Measurements from ENCODE around the gene PDLIM7.

The PDLIM7 gene

DNA sequence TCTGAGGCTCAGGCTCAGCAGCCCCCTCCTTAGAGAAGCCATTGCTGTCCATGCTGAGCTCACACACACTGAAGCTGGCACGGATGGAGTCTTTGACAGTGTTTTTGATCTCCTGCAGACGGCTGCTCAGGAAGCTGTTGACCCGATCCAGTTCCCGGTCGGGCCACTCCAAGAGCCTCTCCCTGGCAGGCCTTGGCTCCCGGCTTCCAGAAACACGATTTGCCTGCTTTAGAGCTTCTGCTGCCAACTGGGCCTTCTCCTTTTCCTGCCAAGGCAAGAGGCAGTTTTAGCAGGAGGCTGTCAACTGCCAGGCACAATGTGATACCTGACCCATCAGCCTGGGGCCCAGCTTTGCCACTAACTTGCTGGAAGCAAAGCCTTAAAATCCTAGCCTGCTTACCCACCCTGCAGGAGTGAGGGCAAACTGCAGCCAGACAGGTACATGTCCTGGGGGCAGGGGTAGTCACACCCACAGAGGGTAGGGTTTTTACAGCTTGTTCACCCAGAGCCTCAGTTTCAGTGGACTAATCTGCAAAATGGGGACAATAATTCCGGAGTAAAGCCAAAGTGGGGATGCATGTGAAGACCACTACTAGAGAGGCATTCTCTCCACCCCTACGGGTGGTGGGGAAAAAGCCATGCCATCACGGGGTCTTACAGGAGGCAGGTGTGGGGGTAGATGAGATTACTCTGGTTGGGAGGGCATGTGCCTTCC is 27.7 kb upstream of the PDLIM7 start:
- no peak for DNase-seq (ENCODE audit: low read depth in 1 of 2, low spot score in 1 of 2)

DNA sequence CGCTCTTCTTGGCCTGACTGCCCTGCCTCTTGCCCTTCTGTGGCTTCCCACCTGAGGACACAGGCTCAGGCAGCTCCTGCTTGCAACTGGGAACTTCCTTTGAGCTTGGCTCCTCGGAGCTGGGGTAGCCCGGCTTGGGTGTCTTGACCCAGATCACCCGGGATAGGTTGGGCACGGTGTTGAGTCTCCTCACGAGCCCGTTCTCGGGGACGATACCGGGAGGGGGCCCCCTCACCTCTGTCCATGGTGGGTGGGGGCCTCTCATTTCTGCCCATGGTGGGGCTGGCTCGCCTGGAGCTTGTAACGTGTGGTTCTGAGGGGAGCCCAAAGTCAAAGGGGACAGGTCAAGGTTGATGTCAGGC is 27.1 kb upstream of the PDLIM7 start:
- no peak for DNase-seq (ENCODE audit: low read depth in 1 of 2, low spot score in 1 of 2)

GRCh38 chr5:177523711-177524538 is 26.5 kb upstream of the PDLIM7 start:
- no peak for DNase-seq (ENCODE audit: low read depth in 1 of 2, low spot score in 1 of 2)

- no peak for DNase-seq (ENCODE audit: low read depth in 1 of 2, low spot score in 1 of 2)
Measured at GRCh38 chr5:177520916-177521513, 23.6 kb upstream of the PDLIM7 start.

DNA sequence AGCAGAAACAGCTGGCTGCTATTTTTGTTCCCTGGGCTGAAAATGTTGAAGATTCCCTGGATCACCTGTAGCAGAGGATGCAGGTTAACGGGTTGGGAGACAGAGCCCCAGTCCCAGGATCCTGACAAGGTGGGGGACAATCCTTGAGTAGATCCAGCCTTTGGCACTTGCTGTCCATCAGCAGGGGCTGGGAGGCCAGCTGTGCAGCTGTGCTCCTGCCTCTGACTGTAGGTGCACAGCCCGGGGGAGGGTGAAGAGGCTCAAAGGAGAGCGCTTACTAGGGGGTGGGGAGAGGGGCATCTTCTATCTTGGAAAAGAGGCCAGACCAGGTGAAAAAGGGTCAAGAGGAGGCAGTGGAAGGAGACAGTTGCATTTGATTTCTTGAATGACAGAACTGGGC is 22.9 kb upstream of the PDLIM7 start:
- no peak for DNase-seq (ENCODE audit: low read depth in 1 of 2, low spot score in 1 of 2)

- no peak for DNase-seq (ENCODE audit: low read depth in 1 of 2, low spot score in 1 of 2)
Measured at GRCh38 chr5:177519463-177520235, 22.2 kb upstream of the PDLIM7 start.

GRCh38 chr5:177516601-177517568 is 19.5 kb upstream of the PDLIM7 start, which contains the start of gene DDX41:
Gene DDX41 (minus strand): TSS chr5:177516961. CDS start chr5:177516945, 16 bp downstream.
- peak; percentile 88 to 91 for DNase-seq (ENCODE audit: low read depth in 1 of 2, low spot score in 1 of 2)

DNA sequence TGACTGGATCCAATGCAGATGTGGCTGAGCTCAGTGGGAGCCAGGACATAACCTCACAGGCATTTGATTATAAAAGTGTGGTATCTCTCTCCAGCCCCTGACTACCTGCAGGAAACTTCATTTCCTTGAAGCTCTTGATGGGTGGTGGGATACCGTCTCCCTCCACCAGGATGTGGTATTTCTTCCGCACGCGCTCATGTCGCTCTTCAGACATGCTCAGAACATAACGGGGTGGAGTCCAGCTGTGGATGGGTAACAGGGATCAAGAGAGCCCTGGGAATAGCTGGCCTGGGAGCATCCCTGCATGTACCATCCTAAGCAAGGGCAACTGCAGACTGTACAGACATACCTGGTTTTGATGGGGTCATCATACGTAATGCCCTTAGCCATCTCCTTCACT is 18.2 kb upstream of the PDLIM7 start:
- no peak for DNase-seq (ENCODE audit: low read depth in 1 of 2, low spot score in 1 of 2)

- no peak for DNase-seq (ENCODE audit: low read depth in 1 of 2, low spot score in 1 of 2)
Measured at GRCh38 chr5:177514541-177514940, 17.1 kb upstream of the PDLIM7 start.

- no peak for DNase-seq (ENCODE audit: low read depth in 1 of 2, low spot score in 1 of 2)
Measured at GRCh38 chr5:177513500-177513899, 16.1 kb upstream of the PDLIM7 start.

- DNase-seq (ENCODE audit: low read depth in 1 of 2, low spot score in 1 of 2), result no peak
Measured at GRCh38 chr5:177512736-177513380, 15.5 kb upstream of the PDLIM7 start.

DNA sequence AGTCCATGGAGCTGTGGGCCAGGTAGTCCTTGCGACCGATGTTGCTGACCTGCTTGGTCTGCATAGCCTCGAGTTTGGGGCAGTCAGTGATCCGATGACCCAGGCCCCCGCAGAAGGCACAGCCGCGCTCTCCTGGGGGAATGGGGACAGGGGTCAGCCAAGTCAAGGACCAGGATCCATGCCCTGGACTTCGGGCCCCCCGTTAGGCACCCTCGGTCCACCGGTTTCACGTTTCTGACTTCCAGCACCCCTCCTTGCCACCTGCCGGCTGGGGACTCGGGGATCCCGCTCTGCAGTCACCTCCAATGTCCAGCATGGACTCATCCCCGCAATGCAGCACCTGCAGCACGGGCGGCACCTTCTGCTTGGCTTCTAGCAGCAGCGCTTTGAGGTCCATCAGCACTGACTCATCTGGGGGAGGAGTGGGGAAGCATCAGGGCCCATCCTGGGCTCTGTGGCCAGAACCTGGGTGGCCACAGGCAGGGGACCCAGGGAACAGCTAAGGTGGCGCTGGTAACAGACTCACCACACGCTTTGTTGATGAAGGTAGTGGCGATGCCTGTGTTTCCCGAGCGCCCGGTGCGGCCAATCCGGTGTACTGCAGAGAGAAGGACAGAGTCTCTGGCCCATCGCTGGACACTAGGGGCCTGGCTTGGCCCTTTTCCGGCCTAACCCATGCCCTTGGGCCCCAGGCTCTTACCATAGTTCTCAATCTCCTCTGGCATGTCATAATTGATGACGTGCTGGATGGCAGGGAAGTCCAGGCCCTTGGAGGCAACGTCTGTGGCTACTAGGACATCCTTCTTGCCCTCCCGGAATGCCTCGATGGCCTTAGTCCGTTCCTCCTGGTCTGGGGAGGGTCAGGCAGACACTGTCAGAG is 14.6 kb upstream of the PDLIM7 start:
- no peak for DNase-seq (ENCODE audit: low read depth in 1 of 2, low spot score in 1 of 2)

DNA sequence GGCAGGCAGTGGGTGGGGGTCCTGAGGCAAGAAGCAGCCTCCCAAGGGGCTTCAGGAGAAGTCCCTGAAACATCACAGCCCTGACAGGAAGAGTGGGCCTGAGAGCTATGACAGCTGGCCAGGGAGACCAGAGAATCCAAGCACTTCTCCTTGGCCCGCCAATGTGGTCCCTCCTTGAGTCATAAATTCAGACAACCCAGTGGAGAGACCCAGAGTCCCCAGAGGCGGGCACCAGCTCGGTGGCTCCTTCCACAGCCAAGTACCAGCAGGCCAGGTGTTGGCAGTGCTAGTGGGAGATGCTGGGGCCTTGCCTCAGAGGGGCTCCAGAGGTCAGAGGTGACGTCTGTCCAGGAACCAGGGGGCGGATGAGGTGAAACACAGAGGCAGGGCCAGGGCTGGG is 13.8 kb upstream of the PDLIM7 start:
- DNase-seq (ENCODE audit: low read depth in 1 of 2, low spot score in 1 of 2), result no peak

DNA sequence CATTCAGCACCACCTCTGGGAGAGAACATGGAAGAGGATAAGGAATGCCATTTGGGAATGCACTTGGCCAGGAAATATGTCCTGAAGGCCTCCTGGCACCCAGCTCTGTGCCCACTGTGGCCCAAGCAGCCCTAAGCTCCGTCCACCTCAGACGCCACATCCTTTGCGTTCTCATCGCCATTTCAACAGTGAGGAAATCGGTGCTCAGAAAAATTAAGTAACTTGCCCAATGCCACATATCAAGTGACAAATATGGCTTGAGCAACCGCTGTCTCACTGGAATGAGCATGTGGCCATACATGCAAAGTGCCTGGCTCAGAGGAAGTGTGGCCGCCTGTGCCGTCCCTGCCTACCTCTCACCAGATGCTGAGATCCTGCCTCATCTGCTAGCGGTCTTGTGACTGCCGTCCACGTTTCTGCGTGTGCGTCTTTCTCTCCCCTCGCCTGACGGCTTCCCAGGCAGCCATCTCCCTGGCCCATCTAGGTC is 13.2 kb upstream of the PDLIM7 start:
- no peak for DNase-seq (ENCODE audit: low read depth in 1 of 2, low spot score in 1 of 2)

- DNase-seq (ENCODE audit: low read depth in 1 of 2, low spot score in 1 of 2), result no peak
Measured at GRCh38 chr5:177509991-177510566, 12.7 kb upstream of the PDLIM7 start.

DNA sequence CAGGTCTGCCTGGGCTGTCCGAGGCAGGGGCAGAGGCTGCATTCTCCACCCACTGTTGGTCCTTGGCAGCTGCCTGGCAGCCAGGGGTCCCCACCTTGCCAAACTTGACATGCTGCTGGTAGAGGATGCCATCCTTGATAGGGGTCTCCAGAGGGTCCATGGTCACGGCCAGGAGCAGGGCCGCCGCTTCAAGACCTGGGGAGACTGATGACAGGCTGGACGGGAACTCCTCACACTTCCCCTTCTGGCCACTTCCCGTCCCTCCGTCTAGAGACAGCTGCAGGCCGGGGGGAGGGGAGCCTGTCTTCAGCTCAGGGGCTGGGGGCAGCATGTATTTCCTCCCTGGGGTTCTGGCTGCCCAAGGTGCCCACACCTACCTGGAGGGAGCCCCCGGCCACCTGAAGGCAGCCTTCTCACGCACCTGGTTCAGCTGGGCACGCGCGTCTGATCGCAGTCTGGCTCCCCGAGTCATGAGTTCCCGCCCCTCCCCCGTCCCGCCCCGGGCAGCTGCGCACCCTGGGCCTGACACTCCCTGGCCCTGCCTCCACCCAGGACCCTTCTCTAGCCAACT is 12.1 kb upstream of the PDLIM7 start, which contains the start of gene DOK3:
Gene DOK3 (minus strand): TSS at position 446 of the 571 bp plus-strand sequence. CDS start 286 bp downstream, at position 160.
- no peak for DNase-seq (ENCODE audit: low read depth in 1 of 2, low spot score in 1 of 2)

DNA sequence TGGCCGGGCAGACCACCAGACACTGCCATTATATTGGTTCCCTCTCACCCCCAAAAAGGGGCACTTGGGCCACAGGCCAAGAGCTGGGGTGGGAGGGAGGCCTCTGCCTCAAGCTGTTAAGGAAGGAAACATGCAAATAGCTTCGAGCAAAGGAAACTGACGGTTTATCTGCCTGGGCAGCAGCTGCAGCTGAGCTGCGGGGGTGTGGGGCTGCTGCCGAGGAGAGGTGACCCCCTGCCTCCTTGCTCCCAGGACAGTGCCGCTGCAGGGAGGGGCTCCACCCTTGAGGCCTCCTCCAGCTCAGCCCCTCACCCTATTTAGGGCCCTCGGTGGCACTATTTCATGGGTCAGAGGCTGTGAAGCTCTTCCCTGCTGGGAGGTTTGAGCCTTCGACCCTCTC is 11.4 kb upstream of the PDLIM7 start:
- DNase-seq (ENCODE audit: low read depth in 1 of 2, low spot score in 1 of 2), result no peak

GRCh38 chr5:177508221-177508611 is 10.8 kb upstream of the PDLIM7 start:
- DNase-seq (ENCODE audit: low read depth in 1 of 2, low spot score in 1 of 2), result no peak
